Neural cell (in vitro differentiated cells): ENCODE results near the gene ACP4.

Source experiments
- TAF1 ChIP-seq: IDR thresholded peaks from 2 replicates; pipeline ENCODE4 v1.6.1; 2012; ENCODE audit warnings: low read depth
- TF ChIP-seq, protein P1 (sequence below): fragments of 450-650 bp; IDR thresholded peaks from 2 replicates; pipeline ENCODE4 v1.5.1; 2014; ENCODE audit warnings: antibody characterized with exemption, mild to moderate bottlenecking, moderate library complexity; ENCODE audit not compliant: poor library complexity, severe bottlenecking

GRCh38 chr19:50836543-50837195 lies 46.5 kb downstream of the ACP4 start:
- TF ChIP-seq TAF1: no peak
- TF ChIP-seq, protein P1, sequence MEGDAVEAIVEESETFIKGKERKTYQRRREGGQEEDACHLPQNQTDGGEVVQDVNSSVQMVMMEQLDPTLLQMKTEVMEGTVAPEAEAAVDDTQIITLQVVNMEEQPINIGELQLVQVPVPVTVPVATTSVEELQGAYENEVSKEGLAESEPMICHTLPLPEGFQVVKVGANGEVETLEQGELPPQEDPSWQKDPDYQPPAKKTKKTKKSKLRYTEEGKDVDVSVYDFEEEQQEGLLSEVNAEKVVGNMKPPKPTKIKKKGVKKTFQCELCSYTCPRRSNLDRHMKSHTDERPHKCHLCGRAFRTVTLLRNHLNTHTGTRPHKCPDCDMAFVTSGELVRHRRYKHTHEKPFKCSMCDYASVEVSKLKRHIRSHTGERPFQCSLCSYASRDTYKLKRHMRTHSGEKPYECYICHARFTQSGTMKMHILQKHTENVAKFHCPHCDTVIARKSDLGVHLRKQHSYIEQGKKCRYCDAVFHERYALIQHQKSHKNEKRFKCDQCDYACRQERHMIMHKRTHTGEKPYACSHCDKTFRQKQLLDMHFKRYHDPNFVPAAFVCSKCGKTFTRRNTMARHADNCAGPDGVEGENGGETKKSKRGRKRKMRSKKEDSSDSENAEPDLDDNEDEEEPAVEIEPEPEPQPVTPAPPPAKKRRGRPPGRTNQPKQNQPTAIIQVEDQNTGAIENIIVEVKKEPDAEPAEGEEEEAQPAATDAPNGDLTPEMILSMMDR: no peak
